ENCODE measurements around the gene KRT33B.

KRT33B gene

GRCh38 chr17:41413982-41414381 lies 44.4 kb upstream of the KRT33B start:
- no peaks in the 10 kb centered on the region for H3K79me2 ChIP-seq (ENCODE audit: insufficient read depth, low read length)
- no peak overlapping the region for H3K4me2 ChIP-seq (ENCODE audit: low read length)
- no peak overlapping the region for H3K27ac ChIP-seq (ENCODE audit: low read depth, low read length, poor library complexity, severe bottlenecking)
- H3K9me2 ChIP-seq (ENCODE audit: low read depth, low read length) = no peaks in the 10 kb centered on the region
- H3K4me1 ChIP-seq (ENCODE audit: insufficient read depth, low read length, severe bottlenecking) = no peaks in the 10 kb centered on the region
- no peaks in the 10 kb centered on the region for H3K27me3 ChIP-seq (ENCODE audit: insufficient read depth, low read length)
- H2AFZ ChIP-seq (ENCODE audit: low read length) = no peak overlapping the region
- H3F3A ChIP-seq (ENCODE audit: insufficient read depth, low read length) = no peaks in the 10 kb centered on the region
- no peak for TF ChIP-seq CTCF (IDR thresholded peaks at IDR 0.05; ENCODE audit: low read length)
- TF ChIP-seq EZH2 (IDR thresholded peaks at IDR 0.05; ENCODE audit: borderline replicate concordance, low read length) = no peak
- no peak overlapping the region for H3K9ac ChIP-seq (ENCODE audit: low read length)
- H4K20me1 ChIP-seq (ENCODE audit: insufficient read depth, low read length) = no peaks in the 10 kb centered on the region
- H3K4me3 ChIP-seq (ENCODE audit: low read depth, low read length, poor library complexity, severe bottlenecking) = no peak overlapping the region
- H3K36me3 ChIP-seq (ENCODE audit: insufficient read depth, low read length) = no peaks in the 10 kb centered on the region
- H3K9me3 ChIP-seq (ENCODE audit: low read length) = no peaks in the 10 kb centered on the region

- Histone ChIP-seq H3K27ac (ENCODE audit: low read depth, low read length, poor library complexity, severe bottlenecking) (no peak overlapping the region), H3K4me2 (ENCODE audit: low read length) (no peak overlapping the region), H3K4me3 (ENCODE audit: low read depth, low read length, poor library complexity, severe bottlenecking) (no peak overlapping the region), H2AFZ (ENCODE audit: low read length) (no peak overlapping the region), H3K27me3 (ENCODE audit: insufficient read depth, low read length) (no peaks in the 10 kb centered on the region), H3F3A (ENCODE audit: insufficient read depth, low read length) (no peaks in the 10 kb centered on the region), H4K20me1 (ENCODE audit: insufficient read depth, low read length) (no peaks in the 10 kb centered on the region), H3K9ac (ENCODE audit: low read length) (no peak overlapping the region), H3K79me2 (ENCODE audit: insufficient read depth, low read length) (no peaks in the 10 kb centered on the region), H3K4me1 (ENCODE audit: insufficient read depth, low read length, severe bottlenecking) (no peaks in the 10 kb centered on the region), H3K9me2 (ENCODE audit: low read depth, low read length) (no peaks in the 10 kb centered on the region), H3K36me3 (ENCODE audit: insufficient read depth, low read length) (no peaks in the 10 kb centered on the region), H3K9me3 (ENCODE audit: low read length) (no peaks in the 10 kb centered on the region)
- no peak for TF ChIP-seq EZH2 (IDR thresholded peaks at IDR 0.05; ENCODE audit: borderline replicate concordance, low read length)
- no peak for TF ChIP-seq CTCF (IDR thresholded peaks at IDR 0.05; ENCODE audit: low read length)
Measured at GRCh38 chr17:41413353-41413957, 43.8 kb upstream of the KRT33B start.

GRCh38 chr17:41411072-41411840 lies 41.6 kb upstream of the KRT33B start:
- Histone ChIP-seq H3K27me3 (ENCODE audit: insufficient read depth, low read length) (no peaks in the 10 kb centered on the region), H4K20me1 (ENCODE audit: insufficient read depth, low read length) (no peaks in the 10 kb centered on the region), H3K36me3 (ENCODE audit: insufficient read depth, low read length) (no peaks in the 10 kb centered on the region), H3K9me2 (ENCODE audit: low read depth, low read length) (no peaks in the 10 kb centered on the region), H2AFZ (ENCODE audit: low read length) (no peak overlapping the region), H3K27ac (ENCODE audit: low read depth, low read length, poor library complexity, severe bottlenecking) (no peak overlapping the region), H3K9ac (ENCODE audit: low read length) (no peak overlapping the region), H3K4me1 (ENCODE audit: insufficient read depth, low read length, severe bottlenecking) (no peaks in the 10 kb centered on the region), H3K9me3 (ENCODE audit: low read length) (no peaks in the 10 kb centered on the region), H3K79me2 (ENCODE audit: insufficient read depth, low read length) (no peaks in the 10 kb centered on the region), H3K4me3 (ENCODE audit: low read depth, low read length, poor library complexity, severe bottlenecking) (no peak overlapping the region), H3F3A (ENCODE audit: insufficient read depth, low read length) (no peaks in the 10 kb centered on the region), H3K4me2 (ENCODE audit: low read length) (no peak overlapping the region)
- TF ChIP-seq CTCF (IDR thresholded peaks at IDR 0.05; ENCODE audit: low read length) (no peak), EZH2 (IDR thresholded peaks at IDR 0.05; ENCODE audit: borderline replicate concordance, low read length) (no peak)
